ENCODE data around the gene USP5. TPM values are rescaled to one million over a fixed set of nuclear protein-coding genes. Genes with fewer than 3 reads are reported as not detected.

USP5 gene
- total and polyA plus RNA-seq, 2 of the 8 experiments (the other 6 are each of a cell fraction or from before 2014, with no cell fraction given) = 66.5 to 148 TPM

- TF ChIP-seq ATF3 (IDR thresholded peaks at IDR 0.05; ENCODE audit: insufficient read depth, low read depth, low read length) (no peak), POLR2A (IDR thresholded peaks at IDR 0.05; ENCODE audit: control extremely low read depth in 1 of 2, low read depth in 2 of 2, low read length in 2 of 2) (peak in 1 of 2 experiments; percentile 7; a peak in 1 of 3 replicates)
Observed at GRCh38 chr12:6872073-6873048, 20.4 kb downstream of the USP5 start (continued).

All from H1 (cell line).